Measurements from ENCODE around the gene SLC35G4.
"Not testable (repeated sequence)": the region's sequence is repeated elsewhere in the genome, so short reads cannot be mapped to it uniquely, and the experiment has no call there.

DNA sequence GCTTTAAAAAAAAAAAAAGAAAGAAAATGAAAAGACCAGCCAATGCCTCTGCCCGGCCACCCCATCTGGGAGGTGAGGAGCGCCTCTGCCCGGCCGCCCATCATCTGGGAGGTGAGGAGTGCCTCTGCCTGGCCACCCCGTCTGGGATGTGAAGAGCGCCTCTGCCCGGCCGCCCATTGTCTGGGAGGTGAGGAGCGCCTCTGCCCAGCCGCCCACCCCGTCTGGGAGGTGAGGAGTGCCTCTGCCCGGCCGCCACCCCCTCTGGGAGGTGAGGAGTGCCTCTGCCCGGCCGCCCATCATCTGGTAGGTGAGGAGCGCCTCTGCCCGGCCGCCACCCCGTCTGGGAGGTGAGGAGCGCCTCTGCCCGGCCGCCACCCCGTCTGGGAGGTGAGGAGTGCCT, 37.9 kb downstream of the SLC35G4 start:
- TF ChIP-seq, protein P1, sequence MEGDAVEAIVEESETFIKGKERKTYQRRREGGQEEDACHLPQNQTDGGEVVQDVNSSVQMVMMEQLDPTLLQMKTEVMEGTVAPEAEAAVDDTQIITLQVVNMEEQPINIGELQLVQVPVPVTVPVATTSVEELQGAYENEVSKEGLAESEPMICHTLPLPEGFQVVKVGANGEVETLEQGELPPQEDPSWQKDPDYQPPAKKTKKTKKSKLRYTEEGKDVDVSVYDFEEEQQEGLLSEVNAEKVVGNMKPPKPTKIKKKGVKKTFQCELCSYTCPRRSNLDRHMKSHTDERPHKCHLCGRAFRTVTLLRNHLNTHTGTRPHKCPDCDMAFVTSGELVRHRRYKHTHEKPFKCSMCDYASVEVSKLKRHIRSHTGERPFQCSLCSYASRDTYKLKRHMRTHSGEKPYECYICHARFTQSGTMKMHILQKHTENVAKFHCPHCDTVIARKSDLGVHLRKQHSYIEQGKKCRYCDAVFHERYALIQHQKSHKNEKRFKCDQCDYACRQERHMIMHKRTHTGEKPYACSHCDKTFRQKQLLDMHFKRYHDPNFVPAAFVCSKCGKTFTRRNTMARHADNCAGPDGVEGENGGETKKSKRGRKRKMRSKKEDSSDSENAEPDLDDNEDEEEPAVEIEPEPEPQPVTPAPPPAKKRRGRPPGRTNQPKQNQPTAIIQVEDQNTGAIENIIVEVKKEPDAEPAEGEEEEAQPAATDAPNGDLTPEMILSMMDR (IDR thresholded peaks at IDR 0.05): not testable (repeated sequence)
- not testable (repeated sequence) for TF ChIP-seq POLR2A (IDR thresholded peaks at IDR 0.05)

Measured in testis (tissue), 2 donors.